Globus pallidus (tissue), 1 donor: Measurements from ENCODE around the gene CEP164.

Experiments used
- DNase-seq: peaks from one replicate; pipeline ENCODE4 v3.0.0-alpha.2; 2015; ENCODE audit warnings: low spot score

Gene CEP164

DNA sequence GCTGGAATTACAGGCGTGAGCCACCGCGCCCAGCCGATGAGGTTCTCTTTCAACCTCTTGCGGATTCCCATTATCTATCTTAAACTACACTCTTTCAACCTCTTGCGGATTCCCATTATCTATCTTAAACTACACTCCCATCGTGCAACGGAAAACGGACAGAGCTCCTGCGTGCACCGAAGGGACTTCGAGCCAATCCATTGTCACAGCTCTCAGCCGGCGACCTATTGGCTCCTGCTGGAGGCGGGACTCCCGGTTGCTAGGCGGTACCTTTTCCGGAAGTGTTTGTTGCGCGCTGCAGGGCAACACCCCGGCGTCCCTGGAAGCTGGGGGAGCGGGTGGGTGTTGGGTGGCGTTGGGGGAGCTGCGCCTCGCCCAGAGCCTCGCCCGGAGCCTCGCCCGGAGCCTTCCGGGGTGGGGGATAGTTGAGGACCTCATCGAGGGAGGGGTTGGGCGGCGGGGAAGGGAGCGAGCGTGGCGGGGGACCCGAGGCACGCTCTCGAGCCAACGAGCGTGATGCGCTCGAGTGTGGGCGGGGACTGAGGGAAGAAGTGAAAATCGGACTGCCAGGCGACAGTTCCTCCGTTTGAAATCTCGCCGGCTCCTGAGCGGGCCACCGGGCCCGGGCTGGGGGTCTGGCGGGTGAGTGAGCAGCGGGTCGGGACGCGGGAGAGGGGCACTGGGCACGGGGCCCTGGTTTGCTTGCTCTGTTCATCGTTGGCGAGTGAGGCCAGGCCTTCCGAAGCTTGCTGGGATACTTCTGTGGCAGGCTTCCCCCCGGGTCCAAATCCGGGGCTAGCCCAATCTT is at the start of gene CEP164:
Gene CEP164, plus strand, starts transcription at position 288 of the 808 bp plus-strand sequence. CDS start 10,733 bp downstream, outside the sequence.
- DNase-seq = peak; percentile 96

- DNase-seq = no peak
Measured at GRCh38 chr11:117278347-117278746, 49.3 kb upstream of the CEP164 start.

GRCh38 chr11:117279711-117280376 is 47.8 kb upstream of the CEP164 start:
- DNase-seq = no peak

GRCh38 chr11:117281159-117281558 is 46.5 kb upstream of the CEP164 start:
- DNase-seq = no peak

- DNase-seq = no peak
Measured at GRCh38 chr11:117281869-117282268, 45.8 kb upstream of the CEP164 start.

DNA sequence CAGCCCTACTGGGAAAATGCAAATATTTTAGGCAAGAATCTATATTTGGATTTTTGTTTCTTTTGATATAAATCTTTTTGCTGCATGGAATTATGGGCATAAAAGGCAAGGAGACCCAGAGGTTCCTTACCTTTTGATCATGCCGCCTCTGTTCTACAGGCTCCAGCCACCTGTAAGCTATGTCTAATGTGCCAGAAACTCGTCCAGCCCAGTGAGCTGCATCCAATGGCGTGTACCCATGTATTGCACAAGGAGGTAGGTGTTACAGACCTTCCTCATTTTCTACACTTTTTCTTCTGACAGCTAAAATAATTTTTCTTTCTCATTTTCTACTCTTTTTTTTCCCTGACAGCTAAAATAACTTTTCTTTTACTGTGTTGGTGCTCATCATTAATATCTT is 44.7 kb upstream of the CEP164 start:
- DNase-seq = no peak

DNA sequence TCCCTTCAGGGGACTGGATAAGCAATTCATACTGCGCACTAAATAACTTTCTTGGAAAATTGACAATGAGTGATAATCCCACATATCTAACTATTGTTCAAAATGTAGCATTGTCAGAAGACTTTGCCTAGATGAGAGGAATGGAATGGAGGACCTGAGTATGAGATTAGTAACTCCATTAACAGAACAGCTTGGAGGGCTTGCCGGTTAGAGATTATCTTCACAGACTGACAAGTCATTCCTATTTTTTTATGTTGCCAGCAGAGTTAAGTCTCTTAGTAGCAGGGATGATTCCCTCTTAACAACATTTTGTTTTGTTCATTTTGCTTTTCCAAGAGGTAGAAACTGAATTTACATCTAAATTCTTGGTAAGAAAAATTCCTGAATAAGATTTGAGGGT is 43.6 kb upstream of the CEP164 start:
- DNase-seq = no peak

DNA sequence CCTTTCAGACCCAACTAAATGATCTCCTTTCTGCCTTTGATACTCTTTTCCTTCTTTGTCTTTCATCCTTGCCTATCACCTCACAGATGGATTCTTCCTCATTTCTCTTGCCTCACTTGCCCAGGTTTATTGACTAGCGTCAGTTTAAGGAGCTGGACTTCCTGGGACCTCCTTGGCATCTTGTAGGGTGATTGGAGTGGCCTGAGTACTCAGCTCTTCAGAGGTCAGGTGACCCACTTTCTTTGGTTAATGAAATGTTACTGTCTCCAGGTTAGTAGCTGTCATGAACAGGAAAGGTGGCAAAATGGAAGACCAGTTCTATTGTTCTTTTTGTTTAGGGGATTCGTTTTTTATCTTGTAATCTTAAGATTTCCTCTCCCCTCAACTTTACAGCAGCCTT is 41.1 kb upstream of the CEP164 start:
- no peak for DNase-seq

DNA sequence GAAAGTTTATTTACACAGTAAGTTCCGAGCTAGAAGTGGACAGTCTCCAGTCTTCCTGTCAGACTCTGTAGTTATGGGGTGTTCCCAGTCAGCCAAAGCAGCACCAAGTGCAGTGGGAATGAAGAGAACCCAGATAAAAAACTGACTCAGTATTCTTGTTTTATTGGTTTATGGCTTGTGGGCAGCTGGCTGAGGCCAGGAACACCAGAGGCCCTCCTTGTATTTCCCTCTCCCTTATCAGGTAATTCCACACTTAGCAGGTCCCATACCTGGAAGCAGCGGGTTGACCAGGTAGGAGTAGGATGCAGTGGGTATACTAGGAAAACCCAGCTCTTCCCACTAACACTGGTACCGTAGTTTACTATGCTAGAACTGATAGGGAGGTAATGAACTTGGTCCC is 40.0 kb upstream of the CEP164 start:
- no peak for DNase-seq

GRCh38 chr11:117289795-117290194 is 37.9 kb upstream of the CEP164 start:
- no peak for DNase-seq

- no peak for DNase-seq
Measured at GRCh38 chr11:117290809-117291396, 36.8 kb upstream of the CEP164 start, which contains the start of gene BACE1-AS. TSS of gene BACE1-AS (plus strand) at chr11:117291346.

GRCh38 chr11:117292616-117293015 is 35.0 kb upstream of the CEP164 start:
- DNase-seq = no peak

DNA sequence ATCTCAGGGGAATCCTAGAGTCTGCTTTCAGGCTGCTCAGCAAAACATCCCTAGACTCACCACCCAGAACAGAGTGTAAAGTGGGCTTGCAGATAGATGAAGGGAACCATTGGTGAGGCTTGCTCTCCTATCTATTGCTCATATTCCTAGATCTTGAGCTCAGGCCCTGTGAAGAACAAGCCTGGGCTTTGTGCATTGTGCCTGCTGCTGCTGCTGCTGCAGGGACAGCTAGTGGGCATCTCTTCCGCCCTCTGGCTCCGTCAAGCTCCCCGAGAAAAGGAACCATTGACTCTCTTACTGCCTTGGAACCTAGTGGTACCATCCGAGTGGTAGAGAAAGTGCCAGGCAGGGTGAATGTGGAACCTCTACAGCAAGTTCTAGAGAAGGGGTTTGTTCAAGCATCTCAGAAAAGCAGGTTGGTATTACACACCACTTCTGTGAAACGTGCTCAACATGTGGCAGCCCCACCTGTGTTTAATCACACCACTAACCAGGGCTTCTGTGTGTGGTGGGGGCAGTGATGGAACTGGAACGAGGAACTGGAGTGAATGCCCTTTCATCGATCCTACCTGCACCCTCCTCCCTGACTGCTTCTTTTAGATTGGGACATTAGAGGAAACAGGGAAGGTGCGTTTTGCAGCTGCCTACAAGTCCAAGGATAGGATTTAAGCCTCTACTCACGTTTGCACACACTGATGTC is 32.1 kb upstream of the CEP164 start:
- DNase-seq = peak; percentile 95

GRCh38 chr11:117296881-117297280 is 30.8 kb upstream of the CEP164 start:
- no peak for DNase-seq

DNA sequence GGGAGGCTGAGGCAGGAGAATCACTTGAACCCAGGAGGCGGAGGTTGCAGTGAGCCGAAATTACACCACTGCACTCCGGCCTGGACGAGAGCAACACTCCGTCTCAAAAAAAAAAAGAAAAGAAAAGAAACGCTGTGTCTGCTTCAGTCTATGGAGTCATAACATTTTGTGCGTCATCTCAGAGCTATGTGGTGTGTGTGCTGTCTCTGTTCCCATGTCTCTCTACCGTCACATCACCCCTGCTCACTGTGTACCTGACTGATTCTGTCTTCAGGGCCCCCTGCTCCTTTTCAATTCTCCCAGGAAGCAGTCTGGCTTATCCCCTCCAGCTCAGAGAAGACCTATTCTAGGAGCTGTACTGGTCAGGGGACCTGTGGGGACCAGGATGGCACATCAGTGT is 29.5 kb upstream of the CEP164 start:
- no peak for DNase-seq

- DNase-seq = no peak
Measured at GRCh38 chr11:117299351-117300282, 28.0 kb upstream of the CEP164 start.

DNA sequence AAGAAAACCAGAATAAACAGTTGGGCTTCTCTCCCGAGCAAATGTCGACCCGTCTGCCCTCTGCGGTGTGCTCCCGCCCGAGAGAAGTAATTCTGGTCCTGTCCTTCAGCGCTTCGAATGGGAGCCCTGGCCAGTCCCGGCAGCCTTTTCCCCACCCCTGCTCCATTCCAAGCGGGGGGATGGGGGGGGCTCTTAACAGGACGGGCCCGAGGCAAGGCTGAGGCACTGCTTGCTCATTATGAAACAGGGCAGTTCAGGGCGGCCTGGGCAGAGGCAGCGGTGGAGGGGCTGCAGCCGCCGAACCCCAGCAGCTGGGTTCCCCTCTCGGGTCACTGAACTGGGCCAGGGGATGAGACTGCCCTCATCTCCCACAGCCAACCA is 27.4 kb upstream of the CEP164 start:
- peak; percentile 54 for DNase-seq

- DNase-seq = no peak
Measured at GRCh38 chr11:117300773-117301172, 26.9 kb upstream of the CEP164 start.

- DNase-seq = no peak
Measured at GRCh38 chr11:117302228-117302627, 25.4 kb upstream of the CEP164 start.

DNA sequence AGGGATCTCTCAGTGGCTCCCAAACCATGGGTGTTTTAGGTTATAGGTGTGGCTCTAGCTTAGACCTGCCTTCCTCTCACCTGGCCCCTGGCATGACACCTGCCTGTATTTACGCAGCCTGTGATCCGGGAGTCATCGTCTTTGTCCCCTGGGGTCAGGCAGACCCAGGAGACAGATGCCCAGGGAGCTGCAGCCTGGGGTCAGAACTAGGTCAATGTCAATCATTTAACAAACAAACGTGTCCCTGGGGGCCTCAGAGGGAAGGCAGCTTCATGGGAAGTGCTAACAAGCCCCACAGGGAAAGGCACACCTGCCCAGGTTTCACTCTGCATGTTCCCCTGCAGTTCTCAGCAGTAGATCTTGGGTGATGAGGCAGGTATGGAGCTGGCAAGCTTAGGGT is 24.6 kb upstream of the CEP164 start:
- no peak for DNase-seq

DNA sequence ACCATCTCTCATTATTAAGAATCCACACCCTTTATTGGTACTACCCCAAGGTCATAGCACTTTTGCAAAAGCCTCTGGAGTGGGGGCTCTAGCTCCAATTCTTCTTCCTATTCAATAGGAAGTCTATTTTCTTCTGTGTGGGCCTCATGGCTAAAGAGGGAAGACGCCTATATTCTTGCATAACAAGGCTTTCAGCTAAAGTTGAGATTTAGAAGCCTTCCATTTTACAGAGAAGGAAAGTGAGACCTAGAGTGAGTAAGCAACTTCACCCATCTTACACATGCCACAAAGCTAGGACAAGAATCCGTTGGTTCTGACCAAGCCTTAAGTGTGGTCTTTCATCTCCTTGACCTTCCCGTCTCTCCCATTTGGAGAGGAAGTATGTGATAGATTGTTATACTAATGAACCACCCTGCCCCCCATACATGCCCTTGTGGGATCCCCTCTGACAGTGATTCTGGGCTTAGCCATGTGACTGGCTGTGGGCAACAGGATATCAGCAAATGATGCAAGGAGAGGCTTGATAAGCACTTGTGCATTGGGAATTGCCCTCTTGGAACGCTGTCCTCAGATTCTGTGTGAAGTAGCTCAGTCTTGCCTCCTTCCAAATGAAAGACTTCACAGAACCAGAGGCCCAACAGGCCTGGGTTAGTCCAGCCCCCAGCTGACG is 23.9 kb upstream of the CEP164 start:
- DNase-seq = no peak
